Measurements from ENCODE around the gene VDAC2. TPM values are rescaled to one million over a fixed set of nuclear protein-coding genes. Genes with fewer than 3 reads are reported as not detected.

VDAC2 gene
- total and polyA plus RNA-seq, 10 of the 15 experiments (the other 5 are each of a cell fraction or from before 2014, with no cell fraction given), result 73.4 to 294 (median 146) TPM

DNA sequence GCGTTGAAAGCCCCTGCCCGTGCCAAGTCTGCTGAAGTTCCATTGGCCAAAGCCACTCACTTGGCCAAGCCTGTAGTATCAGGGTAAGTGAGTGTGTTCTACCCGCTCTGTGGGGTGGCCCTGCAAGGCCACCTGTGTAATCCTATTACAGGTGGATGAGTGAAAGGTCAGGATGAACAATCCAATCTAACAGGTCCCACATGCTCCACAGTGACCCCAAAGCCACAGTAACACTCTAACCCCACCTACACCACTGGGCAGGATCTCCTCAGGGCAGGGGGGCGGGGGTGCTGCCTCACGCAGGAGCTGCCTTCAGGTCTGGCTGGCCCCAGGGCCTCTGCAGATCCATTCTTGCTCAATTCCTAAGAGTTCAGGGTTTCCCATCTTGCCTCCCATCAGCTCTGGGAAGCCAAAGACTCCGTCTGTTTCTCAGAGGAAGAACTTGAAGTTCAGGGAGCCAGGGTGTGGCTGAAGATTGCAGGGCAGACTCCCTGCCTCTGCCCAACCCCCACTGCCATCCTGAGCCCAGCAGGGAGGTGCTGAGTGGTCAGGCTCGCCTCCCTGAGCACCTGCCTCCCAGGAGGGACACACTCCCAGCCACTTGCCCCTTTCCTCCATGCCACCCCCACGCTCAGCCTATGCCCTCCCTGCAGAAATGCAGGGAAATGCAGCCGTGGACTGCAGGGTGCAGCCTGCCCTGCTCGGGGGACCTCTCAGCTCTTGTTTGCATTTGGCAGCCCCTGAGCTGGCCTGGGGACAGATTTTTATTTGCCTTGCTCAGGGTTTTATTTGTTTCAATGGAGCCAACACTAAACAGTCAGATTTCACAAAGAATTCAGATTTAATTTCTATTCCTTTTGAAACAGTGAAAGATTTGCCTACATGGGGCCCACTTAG, 35.0 kb downstream of the VDAC2 start (continued):
- TF ChIP-seq, protein P1, sequence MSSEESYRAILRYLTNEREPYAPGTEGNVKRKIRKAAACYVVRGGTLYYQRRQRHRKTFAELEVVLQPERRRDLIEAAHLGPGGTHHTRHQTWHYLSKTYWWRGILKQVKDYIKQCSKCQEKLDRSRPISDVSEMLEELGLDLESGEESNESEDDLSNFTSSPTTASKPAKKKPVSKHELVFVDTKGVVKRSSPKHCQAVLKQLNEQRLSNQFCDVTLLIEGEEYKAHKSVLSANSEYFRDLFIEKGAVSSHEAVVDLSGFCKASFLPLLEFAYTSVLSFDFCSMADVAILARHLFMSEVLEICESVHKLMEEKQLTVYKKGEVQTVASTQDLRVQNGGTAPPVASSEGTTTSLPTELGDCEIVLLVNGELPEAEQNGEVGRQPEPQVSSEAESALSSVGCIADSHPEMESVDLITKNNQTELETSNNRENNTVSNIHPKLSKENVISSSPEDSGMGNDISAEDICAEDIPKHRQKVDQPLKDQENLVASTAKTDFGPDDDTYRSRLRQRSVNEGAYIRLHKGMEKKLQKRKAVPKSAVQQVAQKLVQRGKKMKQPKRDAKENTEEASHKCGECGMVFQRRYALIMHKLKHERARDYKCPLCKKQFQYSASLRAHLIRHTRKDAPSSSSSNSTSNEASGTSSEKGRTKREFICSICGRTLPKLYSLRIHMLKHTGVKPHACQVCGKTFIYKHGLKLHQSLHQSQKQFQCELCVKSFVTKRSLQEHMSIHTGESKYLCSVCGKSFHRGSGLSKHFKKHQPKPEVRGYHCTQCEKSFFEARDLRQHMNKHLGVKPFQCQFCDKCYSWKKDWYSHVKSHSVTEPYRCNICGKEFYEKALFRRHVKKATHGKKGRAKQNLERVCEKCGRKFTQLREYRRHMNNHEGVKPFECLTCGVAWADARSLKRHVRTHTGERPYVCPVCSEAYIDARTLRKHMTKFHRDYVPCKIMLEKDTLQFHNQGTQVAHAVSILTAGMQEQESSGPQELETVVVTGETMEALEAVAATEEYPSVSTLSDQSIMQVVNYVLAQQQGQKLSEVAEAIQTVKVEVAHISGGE (CRISPR knock-in tag; IDR thresholded peaks at IDR 0.05), result no peak
- TF ChIP-seq, protein P2, sequence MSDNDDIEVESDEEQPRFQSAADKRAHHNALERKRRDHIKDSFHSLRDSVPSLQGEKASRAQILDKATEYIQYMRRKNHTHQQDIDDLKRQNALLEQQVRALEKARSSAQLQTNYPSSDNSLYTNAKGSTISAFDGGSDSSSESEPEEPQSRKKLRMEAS (IDR thresholded peaks at IDR 0.05; ENCODE audit: low read depth, low read length), result no peak
- TF ChIP-seq, protein P3, sequence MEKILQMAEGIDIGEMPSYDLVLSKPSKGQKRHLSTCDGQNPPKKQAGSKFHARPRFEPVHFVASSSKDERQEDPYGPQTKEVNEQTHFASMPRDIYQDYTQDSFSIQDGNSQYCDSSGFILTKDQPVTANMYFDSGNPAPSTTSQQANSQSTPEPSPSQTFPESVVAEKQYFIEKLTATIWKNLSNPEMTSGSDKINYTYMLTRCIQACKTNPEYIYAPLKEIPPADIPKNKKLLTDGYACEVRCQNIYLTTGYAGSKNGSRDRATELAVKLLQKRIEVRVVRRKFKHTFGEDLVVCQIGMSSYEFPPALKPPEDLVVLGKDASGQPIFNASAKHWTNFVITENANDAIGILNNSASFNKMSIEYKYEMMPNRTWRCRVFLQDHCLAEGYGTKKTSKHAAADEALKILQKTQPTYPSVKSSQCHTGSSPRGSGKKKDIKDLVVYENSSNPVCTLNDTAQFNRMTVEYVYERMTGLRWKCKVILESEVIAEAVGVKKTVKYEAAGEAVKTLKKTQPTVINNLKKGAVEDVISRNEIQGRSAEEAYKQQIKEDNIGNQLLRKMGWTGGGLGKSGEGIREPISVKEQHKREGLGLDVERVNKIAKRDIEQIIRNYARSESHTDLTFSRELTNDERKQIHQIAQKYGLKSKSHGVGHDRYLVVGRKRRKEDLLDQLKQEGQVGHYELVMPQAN (conservative IDR thresholded peaks at IDR 0.05), result no peak

DNA sequence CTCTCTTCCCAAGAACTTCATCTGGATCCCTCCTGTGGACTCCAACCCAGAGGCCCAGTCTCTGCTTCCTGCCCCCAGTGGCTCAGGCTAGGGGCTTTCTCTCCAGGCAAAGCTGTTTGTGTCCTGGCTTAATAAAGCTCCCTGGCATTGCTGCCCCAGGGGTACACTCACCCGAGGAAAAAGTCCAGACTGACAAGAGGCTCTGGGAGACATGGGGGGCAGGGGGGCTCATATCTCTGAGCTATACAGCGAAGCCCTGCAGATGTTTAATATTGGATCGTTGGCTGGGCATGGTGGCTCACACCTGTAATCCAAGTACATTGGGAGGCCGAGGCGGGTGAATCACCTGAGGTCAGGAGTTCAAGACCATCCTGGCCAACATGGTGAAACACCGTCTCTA, 35.9 kb downstream of the VDAC2 start:
- ChIA-PET RAD21 (ENCODE audit: unreplicated experiment) (no interaction called here), CTCF (interaction anchor here (0.7 kb wide), 1 partner anchor 12 kb away, joined by 3 read pairs; no protein-coding TSS in a partner anchor), POLR2A (no interaction called here), SMC1A (ENCODE audit: uncharacterized antibody, unreplicated experiment) (interaction anchor here (1.3 kb wide), 1 partner anchor 58 kb away, joined by 4 read pairs; no protein-coding TSS in a partner anchor)
- intact Hi-C loops (cut with micrococcal nuclease; ENCODE audit: unreplicated experiment) (no loop called here), in situ Hi-C loops (cut with MboI) (no loop called here)
- H3K79me2 ChIP-seq (ENCODE audit: control insufficient read depth, insufficient read depth, low read length), result no peaks in the 10 kb centered on the region
- no peak overlapping the region for H3K9ac ChIP-seq (ENCODE audit: control insufficient read depth, insufficient read depth, low read length)
- no peak for FAIRE-seq
- H3K9me3 ChIP-seq (replicated peaks; ENCODE audit: control insufficient read depth, insufficient read depth, low read length), result no peaks in the 10 kb centered on the region
- WGBS (ENCODE audit: insufficient coverage, insufficient replicate concordance, low lambda C conversion rate, missing lambda C conversion rate), result 28% methylated on average over 6 of the region's 6 CpGs
- H3K27me3 ChIP-seq (replicated peaks in 1 of 2; ENCODE audit: control insufficient read depth in 2 of 2, insufficient read depth in 2 of 2, low read length in 1 of 2), result no peaks in the 10 kb centered on the region
- H3K4me3 ChIP-seq, result no peak overlapping the region
- H2AFZ ChIP-seq (ENCODE audit: control insufficient read depth, low read depth, low read length), result no peak overlapping the region
- no peak overlapping the region for H3K27ac ChIP-seq (ENCODE audit: control insufficient read depth, insufficient read depth)
- no peaks in the 10 kb centered on the region for H3K4me1 ChIP-seq (ENCODE audit: control insufficient read depth, insufficient read depth, low read length)
- H4K20me1 ChIP-seq (ENCODE audit: control insufficient read depth, insufficient read depth), result no peaks in the 10 kb centered on the region; the same call in 1 of the 2 replicates
- H3K4me2 ChIP-seq (ENCODE audit: control insufficient read depth, insufficient read depth), result no peak overlapping the region
- no peak for ATAC-seq
- H3K36me3 ChIP-seq (ENCODE audit: control insufficient read depth in 2 of 2, insufficient read depth in 2 of 2, low read length in 1 of 2), result no peaks in the 10 kb centered on the region
- no peak for DNase-seq (ENCODE audit: low read depth, low spot score)
- no TSS peak for BruUV-seq (replicated peaks)
- no peak for TF ChIP-seq SMAD1 (IDR thresholded peaks at IDR 0.05; ENCODE audit: low read depth, partially characterized antibody)
- no peak for TF ChIP-seq FOXM1 (IDR thresholded peaks at IDR 0.05; ENCODE audit: low read depth, low read length)
- TF ChIP-seq PAX5 (IDR thresholded peaks at IDR 0.05; ENCODE audit: borderline replicate concordance, low read depth, low read length), result no peak
- TF ChIP-seq NBN (IDR thresholded peaks at IDR 0.05), result no peak
- no peak for TF ChIP-seq IKZF1 (conservative IDR thresholded peaks at IDR 0.05)
- no peak for TF ChIP-seq RELA (IDR thresholded peaks at IDR 0.05; ENCODE audit: borderline replicate concordance, partially characterized antibody)
- TF ChIP-seq WRNIP1 (IDR thresholded peaks at IDR 0.05; ENCODE audit: borderline replicate concordance, low read depth, low read length), result no peak
- TF ChIP-seq, protein P4, sequence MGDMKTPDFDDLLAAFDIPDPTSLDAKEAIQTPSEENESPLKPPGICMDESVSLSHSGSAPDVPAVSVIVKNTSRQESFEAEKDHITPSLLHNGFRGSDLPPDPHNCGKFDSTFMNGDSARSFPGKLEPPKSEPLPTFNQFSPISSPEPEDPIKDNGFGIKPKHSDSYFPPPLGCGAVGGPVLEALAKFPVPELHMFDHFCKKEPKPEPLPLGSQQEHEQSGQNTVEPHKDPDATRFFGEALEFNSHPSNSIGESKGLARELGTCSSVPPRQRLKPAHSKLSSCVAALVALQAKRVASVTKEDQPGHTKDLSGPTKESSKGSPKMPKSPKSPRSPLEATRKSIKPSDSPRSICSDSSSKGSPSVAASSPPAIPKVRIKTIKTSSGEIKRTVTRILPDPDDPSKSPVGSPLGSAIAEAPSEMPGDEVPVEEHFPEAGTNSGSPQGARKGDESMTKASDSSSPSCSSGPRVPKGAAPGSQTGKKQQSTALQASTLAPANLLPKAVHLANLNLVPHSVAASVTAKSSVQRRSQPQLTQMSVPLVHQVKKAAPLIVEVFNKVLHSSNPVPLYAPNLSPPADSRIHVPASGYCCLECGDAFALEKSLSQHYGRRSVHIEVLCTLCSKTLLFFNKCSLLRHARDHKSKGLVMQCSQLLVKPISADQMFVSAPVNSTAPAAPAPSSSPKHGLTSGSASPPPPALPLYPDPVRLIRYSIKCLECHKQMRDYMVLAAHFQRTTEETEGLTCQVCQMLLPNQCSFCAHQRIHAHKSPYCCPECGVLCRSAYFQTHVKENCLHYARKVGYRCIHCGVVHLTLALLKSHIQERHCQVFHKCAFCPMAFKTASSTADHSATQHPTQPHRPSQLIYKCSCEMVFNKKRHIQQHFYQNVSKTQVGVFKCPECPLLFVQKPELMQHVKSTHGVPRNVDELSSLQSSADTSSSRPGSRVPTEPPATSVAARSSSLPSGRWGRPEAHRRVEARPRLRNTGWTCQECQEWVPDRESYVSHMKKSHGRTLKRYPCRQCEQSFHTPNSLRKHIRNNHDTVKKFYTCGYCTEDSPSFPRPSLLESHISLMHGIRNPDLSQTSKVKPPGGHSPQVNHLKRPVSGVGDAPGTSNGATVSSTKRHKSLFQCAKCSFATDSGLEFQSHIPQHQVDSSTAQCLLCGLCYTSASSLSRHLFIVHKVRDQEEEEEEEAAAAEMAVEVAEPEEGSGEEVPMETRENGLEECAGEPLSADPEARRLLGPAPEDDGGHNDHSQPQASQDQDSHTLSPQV (IDR thresholded peaks at IDR 0.05), result no peak
